ENCODE data around the gene NT5DC2. TPM values are rescaled to one million over a fixed set of nuclear protein-coding genes. Genes with fewer than 3 reads are reported as not detected.

The NT5DC2 gene
- total RNA-seq, 1 donor from 2014 or later, result 189 TPM

- Mint-ChIP-seq H3K4me3 (ENCODE audit: unreplicated experiment) (no peak overlapping the region), H3K4me1 (ENCODE audit: low read depth, unreplicated experiment) (no peaks in the 10 kb centered on the region), H3K27ac (ENCODE audit: unreplicated experiment) (no peak overlapping the region), H3K27me3 (ENCODE audit: low read depth, unreplicated experiment) (peaks cover 21% of the 10 kb centered on the region), H3K36me3 (ENCODE audit: low read depth, unreplicated experiment) (peaks cover 9% of the 10 kb centered on the region), H3K9me3 (ENCODE audit: unreplicated experiment) (no peaks in the 10 kb centered on the region)
- FAIRE-seq, result no peak
- no peaks in the 10 kb centered on the region for H3K4me1 ChIP-seq (ENCODE audit: insufficient read depth, low read length)
- H3K79me2 ChIP-seq (ENCODE audit: insufficient read depth, low read length), result no peaks in the 10 kb centered on the region
- H3K9ac ChIP-seq (ENCODE audit: low read length), result no peak overlapping the region
- H3K9me3 ChIP-seq (ENCODE audit: insufficient read depth, low read depth, low read length), result no peaks in the 10 kb centered on the region
- H3K4me2 ChIP-seq (ENCODE audit: low read length), result no peak overlapping the region
- peaks cover 17% of the 10 kb centered on the region for H4K20me1 ChIP-seq (ENCODE audit: insufficient read depth, low read length)
- no peak overlapping the region for H2AFZ ChIP-seq (ENCODE audit: low read depth, low read length)
- no peaks in the 10 kb centered on the region for H3K27me3 ChIP-seq (ENCODE audit: insufficient read depth, low read length)
- no peak for DNase-seq (ENCODE audit: low read depth)
- H3K36me3 ChIP-seq (ENCODE audit: insufficient read depth, low read length), result peaks cover 8% of the 10 kb centered on the region
- no peak overlapping the region for H3K27ac ChIP-seq (ENCODE audit: low read depth, low read length)
- TF ChIP-seq, protein P1, sequence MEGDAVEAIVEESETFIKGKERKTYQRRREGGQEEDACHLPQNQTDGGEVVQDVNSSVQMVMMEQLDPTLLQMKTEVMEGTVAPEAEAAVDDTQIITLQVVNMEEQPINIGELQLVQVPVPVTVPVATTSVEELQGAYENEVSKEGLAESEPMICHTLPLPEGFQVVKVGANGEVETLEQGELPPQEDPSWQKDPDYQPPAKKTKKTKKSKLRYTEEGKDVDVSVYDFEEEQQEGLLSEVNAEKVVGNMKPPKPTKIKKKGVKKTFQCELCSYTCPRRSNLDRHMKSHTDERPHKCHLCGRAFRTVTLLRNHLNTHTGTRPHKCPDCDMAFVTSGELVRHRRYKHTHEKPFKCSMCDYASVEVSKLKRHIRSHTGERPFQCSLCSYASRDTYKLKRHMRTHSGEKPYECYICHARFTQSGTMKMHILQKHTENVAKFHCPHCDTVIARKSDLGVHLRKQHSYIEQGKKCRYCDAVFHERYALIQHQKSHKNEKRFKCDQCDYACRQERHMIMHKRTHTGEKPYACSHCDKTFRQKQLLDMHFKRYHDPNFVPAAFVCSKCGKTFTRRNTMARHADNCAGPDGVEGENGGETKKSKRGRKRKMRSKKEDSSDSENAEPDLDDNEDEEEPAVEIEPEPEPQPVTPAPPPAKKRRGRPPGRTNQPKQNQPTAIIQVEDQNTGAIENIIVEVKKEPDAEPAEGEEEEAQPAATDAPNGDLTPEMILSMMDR (IDR thresholded peaks at IDR 0.05; ENCODE audit: insufficient read depth, low read depth, low read length), result no peak
- TF ChIP-seq EZH2 (IDR thresholded peaks at IDR 0.05; ENCODE audit: insufficient read depth, low read length), result no peak
- no peak overlapping the region for H3K4me3 ChIP-seq (ENCODE audit: insufficient read depth, low read depth, low read length)
Observed at GRCh38 chr3:52520141-52520667, 13.5 kb downstream of the NT5DC2 start.

- no peak for TF ChIP-seq EZH2 (IDR thresholded peaks at IDR 0.05; ENCODE audit: insufficient read depth, low read length)
- TF ChIP-seq, protein P1 (IDR thresholded peaks at IDR 0.05; ENCODE audit: insufficient read depth, low read depth, low read length), result no peak
- Histone ChIP-seq H3K27ac (ENCODE audit: low read depth, low read length) (no peak overlapping the region), H3K9me3 (ENCODE audit: insufficient read depth, low read depth, low read length) (no peaks in the 10 kb centered on the region), H3K36me3 (ENCODE audit: insufficient read depth, low read length) (peaks cover 7% of the 10 kb centered on the region), H3K79me2 (ENCODE audit: insufficient read depth, low read length) (no peaks in the 10 kb centered on the region), H2AFZ (ENCODE audit: low read depth, low read length) (no peak overlapping the region), H3K27me3 (ENCODE audit: insufficient read depth, low read length) (no peaks in the 10 kb centered on the region), H3K4me1 (ENCODE audit: insufficient read depth, low read length) (no peaks in the 10 kb centered on the region), H3K4me3 (ENCODE audit: insufficient read depth, low read depth, low read length) (no peak overlapping the region), H4K20me1 (ENCODE audit: insufficient read depth, low read length) (peaks cover 15% of the 10 kb centered on the region), H3K9ac (ENCODE audit: low read length) (no peak overlapping the region), H3K4me2 (ENCODE audit: low read length) (no peak overlapping the region)
- Mint-ChIP-seq H3K9me3 (ENCODE audit: unreplicated experiment) (no peaks in the 10 kb centered on the region), H3K27ac (ENCODE audit: unreplicated experiment) (no peak overlapping the region), H3K36me3 (ENCODE audit: low read depth, unreplicated experiment) (peaks cover 9% of the 10 kb centered on the region), H3K27me3 (ENCODE audit: low read depth, unreplicated experiment) (peaks cover 26% of the 10 kb centered on the region), H3K4me1 (ENCODE audit: low read depth, unreplicated experiment) (no peaks in the 10 kb centered on the region), H3K4me3 (ENCODE audit: unreplicated experiment) (no peak overlapping the region)
- no peak for DNase-seq (ENCODE audit: low read depth)
- FAIRE-seq, result no peak
Observed at GRCh38 chr3:52519445-52520140, 14.1 kb downstream of the NT5DC2 start.

Data from astrocyte (in vitro differentiated cells and primary cell).